Retinal pigment epithelial cell (primary cell): ENCODE data around the gene OSTM1.
A peak's percentile ranks its signal among the peaks of the same experiment; 100 is the strongest.

Source experiments
- DNase-seq: peaks from one replicate; pipeline ENCODE4 v3.0.0-alpha.2; 2010; ENCODE audit warnings: low read depth
- H3K4me3 ChIP-seq: 2 replicates; pipeline ENCODE4 v1.5.1; 2011; ENCODE audit warnings: mild to moderate bottlenecking, low read length, control low read depth, moderate library complexity
- CTCF ChIP-seq: conservative IDR thresholded peaks from 2 replicates; pipeline ENCODE4 v1.5.1; 2011; ENCODE audit warnings: low read depth, low read length, control low read depth, inconsistent platforms

OSTM1 gene

DNA sequence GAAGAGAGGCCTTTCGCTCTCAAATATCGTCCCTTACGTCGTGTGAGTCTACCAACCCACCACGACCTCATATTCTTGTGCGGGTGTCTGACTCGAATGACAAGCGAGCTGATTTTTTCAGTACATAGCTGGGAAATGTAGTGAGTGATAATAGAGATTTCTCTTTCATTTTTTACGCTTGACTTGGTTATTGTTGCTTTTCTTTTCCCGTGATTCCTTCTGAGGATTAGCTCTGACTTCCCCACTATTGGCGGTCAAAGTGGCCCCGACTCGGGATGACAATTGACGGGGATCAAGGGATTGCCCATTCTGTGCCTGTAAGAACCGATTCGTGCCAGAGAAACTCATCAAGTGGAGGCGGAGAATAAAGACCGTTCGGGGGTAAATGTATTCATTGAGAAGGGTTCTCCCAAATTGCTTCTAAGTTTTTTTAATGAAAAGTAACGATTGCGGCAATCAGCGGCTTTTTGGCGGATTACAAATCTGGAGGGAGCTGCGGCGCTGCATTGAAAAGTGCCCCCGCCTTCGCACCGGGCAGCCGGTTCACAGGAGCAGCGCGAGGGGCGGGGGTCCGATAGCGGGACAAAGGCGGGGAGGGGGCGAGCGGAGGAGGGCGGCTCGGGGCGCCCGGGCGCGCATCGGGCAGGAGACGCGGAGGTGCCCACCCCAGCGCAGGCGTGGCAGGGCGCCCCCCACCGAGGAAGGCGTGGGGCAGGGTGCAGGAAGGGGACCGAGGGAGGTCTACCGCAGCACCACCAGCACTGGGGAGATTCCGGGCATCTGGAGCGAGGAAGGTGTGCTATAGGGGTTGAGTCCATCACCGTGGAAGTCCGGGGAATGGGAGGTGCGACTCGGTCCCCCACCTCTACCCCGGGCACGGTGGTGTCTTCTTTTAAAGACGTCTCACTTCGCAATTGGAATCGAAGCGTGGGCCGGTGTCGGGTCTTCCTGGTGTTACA, 44.5 kb upstream of the OSTM1 start:
- no peak for DNase-seq
- TF ChIP-seq CTCF: no peak
- H3K4me3 ChIP-seq: peak overlapping the region; percentile 46

DNA sequence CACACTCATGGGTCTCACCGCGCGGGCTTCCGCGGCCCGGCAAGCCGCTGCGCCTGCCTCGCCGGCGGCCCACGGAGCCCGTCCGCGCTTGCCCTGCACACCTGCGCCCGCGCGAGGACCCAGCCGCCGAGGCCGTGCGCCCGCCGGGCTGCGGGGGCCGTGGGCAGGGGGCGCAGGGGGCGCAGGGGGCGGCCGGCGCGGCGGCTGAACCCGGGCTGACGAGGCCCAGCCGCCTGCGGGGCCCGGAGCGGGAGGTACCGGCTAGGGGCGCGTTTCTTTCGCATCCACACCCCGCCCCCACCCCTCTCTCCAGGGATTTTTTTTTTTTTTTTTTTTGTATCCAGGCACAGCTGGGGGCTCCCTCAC, 43.8 kb upstream of the OSTM1 start:
- no peak for DNase-seq
- no peak for TF ChIP-seq CTCF
- H3K4me3 ChIP-seq: peak overlapping the region; percentile 52

DNA sequence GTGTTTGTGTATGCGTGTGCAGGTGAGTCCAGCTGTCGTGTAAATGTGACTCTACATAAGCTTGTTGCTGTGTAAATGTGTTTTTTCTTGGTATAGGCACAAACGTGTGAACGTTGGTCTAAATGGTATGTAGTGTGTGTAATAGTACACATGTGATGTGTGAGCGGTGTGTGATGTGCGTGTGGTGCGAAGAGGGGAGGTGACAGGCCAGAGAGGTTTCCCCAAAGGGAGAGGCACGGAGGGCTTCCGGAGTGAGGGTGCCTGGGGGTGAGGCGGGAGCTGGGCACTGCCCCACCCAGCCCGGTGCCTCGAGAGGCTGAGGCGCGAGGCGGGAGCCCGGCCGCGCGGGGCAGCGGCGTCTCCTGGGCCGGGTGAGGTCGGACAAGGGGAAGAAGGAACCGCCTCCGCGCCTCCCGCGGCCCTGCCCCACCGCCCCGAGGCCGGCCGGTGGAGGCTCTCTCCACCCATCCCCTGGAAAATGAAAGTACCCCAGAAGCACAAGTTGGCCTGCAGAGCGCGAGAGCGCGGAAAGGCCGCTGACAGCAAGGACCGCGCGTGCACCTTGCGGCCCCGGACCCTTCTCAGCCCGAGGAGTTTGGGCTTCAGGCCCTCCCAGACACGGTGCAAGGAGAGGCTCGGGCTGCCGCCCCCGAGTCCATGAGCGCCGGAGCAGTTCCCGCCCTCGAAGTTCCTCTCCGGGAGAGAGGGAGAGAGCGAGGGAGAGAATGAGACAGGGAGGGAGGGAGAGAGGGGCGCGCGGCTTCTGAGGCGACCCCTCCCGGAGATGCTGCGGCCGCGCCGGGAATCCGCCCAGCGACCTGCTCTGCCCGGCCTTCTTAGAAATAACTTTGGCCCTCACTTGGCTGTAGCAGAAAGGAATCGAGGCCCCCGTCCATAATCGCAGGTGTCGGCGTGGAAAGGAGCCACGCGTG, 43.2 kb upstream of the OSTM1 start:
- no peak for DNase-seq
- peak overlapping the region; percentile 52 for H3K4me3 ChIP-seq
- TF ChIP-seq CTCF: no peak

- no peak overlapping the region for H3K4me3 ChIP-seq
- TF ChIP-seq CTCF: no peak
Observed at GRCh38 chr6:108116546-108117426, 42.2 kb upstream of the OSTM1 start.

DNA sequence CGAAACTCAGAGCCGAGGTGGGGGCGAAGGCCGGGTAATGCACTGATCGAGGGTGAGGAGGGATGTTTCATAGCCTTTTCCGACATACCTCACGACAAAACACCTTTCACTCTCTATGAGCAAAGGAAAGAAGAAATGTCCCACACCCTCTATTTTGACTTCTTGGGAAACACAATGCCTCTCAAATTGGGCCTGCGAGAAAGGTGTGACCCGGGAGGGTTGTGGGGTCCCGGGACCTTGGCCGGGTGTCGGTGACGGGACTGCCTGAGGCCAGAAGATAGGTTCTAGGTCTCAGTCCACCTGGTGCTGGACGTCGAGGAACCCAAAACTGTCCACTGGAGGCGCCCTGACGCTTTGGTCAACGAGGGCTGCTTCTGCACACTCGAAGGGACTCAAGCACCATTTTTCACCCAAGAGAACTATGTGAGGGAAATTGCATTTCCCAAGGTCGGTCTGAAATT, 41.1 kb upstream of the OSTM1 start:
- H3K4me3 ChIP-seq: peak overlapping the region; percentile 44
- DNase-seq: no peak

More at GRCh38 chr6:108116546-108117426, 42.2 kb upstream of the OSTM1 start:
- no peak for DNase-seq

More for the DNA sequence above, 41.1 kb upstream of the OSTM1 start:
- TF ChIP-seq CTCF: peak; percentile 61
